ENCODE measurements around the gene FZR1. TPM values are rescaled to one million over a fixed set of nuclear protein-coding genes. Genes with fewer than 3 reads are reported as not detected.

Gene FZR1
- polyA plus RNA-seq, 3 donors: 7.7 to 44.6 (median 9.4) TPM

DNA sequence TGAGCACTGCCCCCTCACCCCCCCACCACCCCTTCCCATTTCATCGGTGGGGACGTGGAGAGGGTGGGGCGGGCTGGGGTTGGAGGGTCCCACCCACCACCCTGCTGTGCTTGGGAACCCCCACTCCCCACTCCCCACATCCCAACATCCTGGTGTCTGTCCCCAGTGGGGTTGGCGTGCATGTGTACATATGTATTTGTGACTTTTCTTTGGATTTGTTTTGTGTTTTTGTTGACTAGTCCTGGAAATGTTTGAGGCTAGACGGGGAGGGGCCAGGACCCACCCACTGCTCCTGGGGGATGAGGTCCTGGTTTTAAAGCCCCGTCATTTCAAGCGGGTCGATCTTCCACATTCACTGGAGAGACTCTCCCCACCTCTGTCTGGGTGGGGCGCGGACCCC, 29.9 kb downstream of the FZR1 start:
- peak overlapping the region in 2 of 7 donors; percentile 2 to 27 for H3K27ac Mint-ChIP-seq

DNA sequence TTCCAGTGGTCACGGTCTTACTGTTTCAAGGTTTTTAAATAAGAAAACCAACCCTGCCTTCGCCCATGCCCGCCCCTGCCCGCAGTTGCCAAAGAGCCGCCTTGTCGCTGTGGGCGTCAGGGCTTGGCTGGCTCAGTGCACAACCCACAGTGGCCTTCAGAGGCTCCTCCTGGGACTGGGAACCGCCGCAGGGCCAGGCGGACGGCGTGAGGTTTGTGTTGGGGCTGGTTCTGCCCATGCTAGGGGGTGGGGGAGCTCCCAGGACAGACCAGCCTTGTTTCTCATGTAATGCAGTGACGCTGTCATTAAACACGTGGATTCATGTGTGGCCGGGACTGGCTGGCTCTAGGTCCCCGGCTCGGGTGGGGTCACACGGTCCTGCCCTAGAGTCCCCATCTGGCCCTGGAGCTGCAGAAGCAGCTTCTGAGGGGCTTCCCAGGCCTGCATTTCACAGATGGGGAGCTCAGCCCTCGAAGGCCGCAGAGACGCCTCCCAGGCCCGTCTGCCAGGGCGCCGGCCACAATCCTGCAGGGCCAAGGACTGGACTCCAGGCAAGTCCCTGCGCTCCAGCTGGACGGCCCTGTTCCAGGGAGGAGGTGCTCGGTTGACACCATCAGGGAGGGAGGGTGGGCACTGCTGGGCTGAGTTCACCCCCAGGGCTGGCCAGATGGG, 30.5 kb downstream of the FZR1 start:
- peak overlapping the region in 2 of 7 donors; percentile 2 to 25 for H3K27ac Mint-ChIP-seq
- H3K27ac ChIP-seq (ENCODE audit: low read depth in 1 of 2, low read length in 2 of 2): no peak overlapping the region
- peaks cover 41 to 61% of the 10 kb centered on the region in 2 donors for H3K36me3 ChIP-seq (replicated peaks in 1 of 2; ENCODE audit: control insufficient read depth in 1 of 2, insufficient read depth in 2 of 2, low read length in 2 of 2)
- H3K4me1 ChIP-seq (ENCODE audit: control insufficient read depth in 1 of 2, insufficient read depth in 2 of 2, low read length in 2 of 2): peaks cover 0 to 5% of the 10 kb centered on the region in 2 donors
- H3K27me3 ChIP-seq (ENCODE audit: control insufficient read depth in 2 of 2, insufficient read depth in 2 of 2, low read length in 2 of 2): no peaks in the 10 kb centered on the region
- no peak overlapping the region for H3K4me2 ChIP-seq (replicated peaks; ENCODE audit: extremely low read depth, low read length, poor library complexity, severe bottlenecking)
- no peak overlapping the region for H3K4me3 Mint-ChIP-seq
- H3K79me2 ChIP-seq (ENCODE audit: insufficient read depth, low read length): no peaks in the 10 kb centered on the region
- H3K9me3 ChIP-seq (replicated peaks in 1 of 2; ENCODE audit: control insufficient read depth in 1 of 2, insufficient read depth in 1 of 2, low read length in 2 of 2): no peaks in the 10 kb centered on the region
- TF ChIP-seq, protein P1, sequence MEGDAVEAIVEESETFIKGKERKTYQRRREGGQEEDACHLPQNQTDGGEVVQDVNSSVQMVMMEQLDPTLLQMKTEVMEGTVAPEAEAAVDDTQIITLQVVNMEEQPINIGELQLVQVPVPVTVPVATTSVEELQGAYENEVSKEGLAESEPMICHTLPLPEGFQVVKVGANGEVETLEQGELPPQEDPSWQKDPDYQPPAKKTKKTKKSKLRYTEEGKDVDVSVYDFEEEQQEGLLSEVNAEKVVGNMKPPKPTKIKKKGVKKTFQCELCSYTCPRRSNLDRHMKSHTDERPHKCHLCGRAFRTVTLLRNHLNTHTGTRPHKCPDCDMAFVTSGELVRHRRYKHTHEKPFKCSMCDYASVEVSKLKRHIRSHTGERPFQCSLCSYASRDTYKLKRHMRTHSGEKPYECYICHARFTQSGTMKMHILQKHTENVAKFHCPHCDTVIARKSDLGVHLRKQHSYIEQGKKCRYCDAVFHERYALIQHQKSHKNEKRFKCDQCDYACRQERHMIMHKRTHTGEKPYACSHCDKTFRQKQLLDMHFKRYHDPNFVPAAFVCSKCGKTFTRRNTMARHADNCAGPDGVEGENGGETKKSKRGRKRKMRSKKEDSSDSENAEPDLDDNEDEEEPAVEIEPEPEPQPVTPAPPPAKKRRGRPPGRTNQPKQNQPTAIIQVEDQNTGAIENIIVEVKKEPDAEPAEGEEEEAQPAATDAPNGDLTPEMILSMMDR (IDR thresholded peaks at IDR 0.05): no peak
- DNase-seq: no peak
- H3K36me3 Mint-ChIP-seq: peaks cover 35 to 60% of the 10 kb centered on the region in 2 donors
- WGBS (ENCODE audit: insufficient coverage): 87% methylated on average over 25 of the region's 27 CpGs
- H3K27me3 Mint-ChIP-seq (ENCODE audit: low read depth in 3 of 3): peaks cover 0 to 1% (median 0%) of the 10 kb centered on the region in 3 donors
- peaks cover 47% of the 10 kb centered on the region for H4K20me1 ChIP-seq (ENCODE audit: insufficient read depth, low read length)
- peaks cover 0 to 5% (median 2%) of the 10 kb centered on the region in 7 donors for H3K9me3 Mint-ChIP-seq
- no peak overlapping the region for H3K9ac ChIP-seq (ENCODE audit: insufficient read depth, low read length, poor library complexity, severe bottlenecking)
- intact Hi-C loops (cut with micrococcal nuclease): no loop called here
- peaks cover 10% of the 10 kb centered on the region for H3K4me1 Mint-ChIP-seq
- no peak overlapping the region for H3K4me3 ChIP-seq (replicated peaks in 1 of 3; ENCODE audit: low read depth in 2 of 3, low read length in 3 of 3)
- no peak overlapping the region for H2AFZ ChIP-seq (ENCODE audit: insufficient read depth, low read depth, low read length, poor library complexity, severe bottlenecking)

More for the DNA sequence above, 29.9 kb downstream of the FZR1 start:
- TF ChIP-seq, protein P1 (IDR thresholded peaks at IDR 0.05): no peak
- Mint-ChIP-seq H3K27me3 (ENCODE audit: low read depth in 3 of 3) (no peaks in the 10 kb centered on the region), H3K9me3 (peaks cover 0 to 5% (median 2%) of the 10 kb centered on the region in 7 donors), H3K4me3 (no peak overlapping the region), H3K36me3 (peaks cover 35 to 60% of the 10 kb centered on the region in 2 donors), H3K4me1 (peaks cover 10% of the 10 kb centered on the region)
- Histone ChIP-seq H3K4me3 (replicated peaks in 1 of 3; ENCODE audit: low read depth in 2 of 3, low read length in 3 of 3) (no peak overlapping the region), H4K20me1 (ENCODE audit: insufficient read depth, low read length) (peaks cover 47% of the 10 kb centered on the region), H3K4me1 (ENCODE audit: control insufficient read depth in 1 of 2, insufficient read depth in 2 of 2, low read length in 2 of 2) (peaks cover 0 to 5% of the 10 kb centered on the region in 2 donors), H3K9me3 (replicated peaks in 1 of 2; ENCODE audit: control insufficient read depth in 1 of 2, insufficient read depth in 1 of 2, low read length in 2 of 2) (no peaks in the 10 kb centered on the region), H2AFZ (ENCODE audit: insufficient read depth, low read depth, low read length, poor library complexity, severe bottlenecking) (no peak overlapping the region), H3K4me2 (replicated peaks; ENCODE audit: extremely low read depth, low read length, poor library complexity, severe bottlenecking) (no peak overlapping the region), H3K79me2 (ENCODE audit: insufficient read depth, low read length) (no peaks in the 10 kb centered on the region), H3K9ac (ENCODE audit: insufficient read depth, low read length, poor library complexity, severe bottlenecking) (no peak overlapping the region), H3K27me3 (ENCODE audit: control insufficient read depth in 2 of 2, insufficient read depth in 2 of 2, low read length in 2 of 2) (no peaks in the 10 kb centered on the region), H3K27ac (ENCODE audit: low read depth in 1 of 2, low read length in 2 of 2) (no peak overlapping the region), H3K36me3 (replicated peaks in 1 of 2; ENCODE audit: control insufficient read depth in 1 of 2, insufficient read depth in 2 of 2, low read length in 2 of 2) (peaks cover 47 to 67% of the 10 kb centered on the region in 2 donors)
- WGBS (ENCODE audit: insufficient coverage): 100% methylated on average over 4 of the region's 10 CpGs
- no peak for DNase-seq
- intact Hi-C loops (cut with micrococcal nuclease): no loop called here

Data from CD14-positive monocyte (primary cell).